ENCODE data around the gene CSF3. TPM values are rescaled to one million over a fixed set of nuclear protein-coding genes. Genes with fewer than 3 reads are reported as not detected.
A peak's percentile ranks its signal among the peaks of the same experiment; 100 is the strongest.

CSF3 gene
- total and polyA plus RNA-seq, 12 donors: 0.06 to 6.1 (median 0.44) TPM; not detected in 4

GRCh38 chr17:39973496-39973895, 41.7 kb upstream of the CSF3 start:
- WGBS, 4 donors: 85 to 91% (median 87%) methylated on average over 2 of the region's 2 CpGs
- intact Hi-C loops (cut with DNase I): no loop called here
- H3K9me3 ChIP-seq (replicated peaks in 1 of 3): no peaks in the 10 kb centered on the region
- H3K27me3 ChIP-seq: no peaks in the 10 kb centered on the region
- H3K27ac ChIP-seq: no peak overlapping the region
- H3K36me3 ChIP-seq (replicated peaks in 1 of 2): no peaks in the 10 kb centered on the region
- no peaks in the 10 kb centered on the region for H3K4me1 ChIP-seq (replicated peaks in 1 of 2)
- DNase-seq: no peak
- TF ChIP-seq POLR2A (IDR thresholded peaks at IDR 0.05) (no peak), CTCF (IDR thresholded peaks at IDR 0.05) (no peak)
- no peak overlapping the region for H3K4me3 ChIP-seq

GRCh38 chr17:39974433-39974832, 40.8 kb upstream of the CSF3 start:
- no peaks in the 10 kb centered on the region for H3K36me3 ChIP-seq (replicated peaks in 1 of 2)
- TF ChIP-seq POLR2A (IDR thresholded peaks at IDR 0.05) (no peak), CTCF (IDR thresholded peaks at IDR 0.05) (no peak)
- no peak overlapping the region for H3K27ac ChIP-seq
- H3K4me1 ChIP-seq (replicated peaks in 1 of 2): no peaks in the 10 kb centered on the region
- WGBS, 4 donors: 67 to 79% (median 74%) methylated on average over 4 to 5 of the region's 5 CpGs
- H3K4me3 ChIP-seq: no peak overlapping the region
- intact Hi-C loops (cut with DNase I): no loop called here
- no peaks in the 10 kb centered on the region for H3K9me3 ChIP-seq (replicated peaks in 1 of 3)
- H3K27me3 ChIP-seq: no peaks in the 10 kb centered on the region
- DNase-seq: no peak

GRCh38 chr17:39975801-39976200, 39.4 kb upstream of the CSF3 start:
- Histone ChIP-seq H3K36me3 (replicated peaks in 1 of 2) (no peaks in the 10 kb centered on the region), H3K4me3 (no peak overlapping the region), H3K27ac (no peak overlapping the region), H3K9me3 (replicated peaks in 1 of 3) (no peaks in the 10 kb centered on the region), H3K4me1 (replicated peaks in 1 of 2) (peaks cover 0 to 5% of the 10 kb centered on the region in 2 donors), H3K27me3 (no peaks in the 10 kb centered on the region)
- WGBS, 4 donors: 63 to 75% (median 68%) methylated on average over 4 of the region's 4 CpGs
- intact Hi-C loops (cut with DNase I): no loop called here
- TF ChIP-seq CTCF (IDR thresholded peaks at IDR 0.05) (no peak), POLR2A (IDR thresholded peaks at IDR 0.05) (no peak)
- DNase-seq: no peak

GRCh38 chr17:39979016-39979670, 36.1 kb upstream of the CSF3 start:
- Histone ChIP-seq H3K9me3 (replicated peaks in 1 of 3) (no peaks in the 10 kb centered on the region), H3K4me3 (no peak overlapping the region), H3K4me1 (replicated peaks in 1 of 2) (peaks cover 11 to 26% of the 10 kb centered on the region in 2 donors), H3K27ac (peak overlapping the region in 1 of 5 donors; percentile 21), H3K27me3 (no peaks in the 10 kb centered on the region), H3K36me3 (replicated peaks in 1 of 2) (peaks cover 0 to under 1% of the 10 kb centered on the region in 2 donors)
- no peak for DNase-seq
- no peak for TF ChIP-seq POLR2A (IDR thresholded peaks at IDR 0.05)
- no peak for TF ChIP-seq CTCF (IDR thresholded peaks at IDR 0.05)
- 70 to 78% (median 73%) methylated on average over 5 of the region's 5 CpGs for WGBS, 4 donors
- intact Hi-C loops (cut with DNase I): no loop called here

All from adrenal gland (tissue), 12 donors.